H1 (cell line): ENCODE results near the gene ZFPL1. TPM values are rescaled to one million over a fixed set of nuclear protein-coding genes. Genes with fewer than 3 reads are reported as not detected.

Experiments used
- BACH1 ChIP-seq: IDR thresholded peaks from 2 replicates; pipeline ENCODE4 v1.6.1; 2012; ENCODE audit warnings: low read length, improper control_type of control experiment
- BCL11A ChIP-seq, 2 experiments: IDR thresholded peaks; one replicate each; pipeline ENCODE4 v1.6.1; 2011; ENCODE audit warnings: low read depth in 2 of 2, low read length in 2 of 2, mild to moderate bottlenecking in 2 of 2
- CHD2 ChIP-seq: IDR thresholded peaks from 2 replicates; pipeline ENCODE4 v1.6.1; 2012; ENCODE audit warnings: low read length, improper control_type of control experiment
- EP300 ChIP-seq, 2 experiments: IDR thresholded peaks; 1 replicate in 1 of 2; 2 replicates in 1 of 2; pipeline ENCODE4 v1.6.1; 2011 to 2012; ENCODE audit warnings: low read depth in 2 of 2, low read length in 2 of 2, mild to moderate bottlenecking in 2 of 2, borderline replicate concordance in 1 of 2, inconsistent platforms in 1 of 2, moderate library complexity in 1 of 2
- FOSL1 ChIP-seq: IDR thresholded peaks from 2 replicates; pipeline ENCODE4 v1.6.1; 2011; ENCODE audit warnings: mild to moderate bottlenecking, low read depth, low read length, moderate library complexity; ENCODE audit not compliant: insufficient read depth
- MAFK ChIP-seq: IDR thresholded peaks from 2 replicates; pipeline ENCODE4 v1.6.1; 2012; ENCODE audit warnings: low read depth, mild to moderate bottlenecking, improper control_type of control experiment, low read length
- polyA plus RNA-seq, 7 experiments: library from polyadenylated mRNA; depleted of rRNA in 3 of 7; stranded (reverse) in 5 of 7; unstranded in 2 of 7; fragments of >200 nt in 5 of 7; fragments of 200-250 nt in 2 of 7; gene quantifications; 1 replicate in 5 of 7; 2 replicates in 1 of 7; 4 replicates in 1 of 7; pipeline versions ENCODE4 v1.2.1 to v1.2.3, GENCODE V29; 2011 to 2013; ENCODE audit warnings: missing spikeins in 2 of 7, mixed read lengths in 2 of 7
- total RNA-seq: library from RNA; stranded (reverse); fragmentation: NEBNext Ultra II Directional; extraction: Animal tissue kit (Norgen Biotek cat#: 25700); gene quantifications from 2 replicates; pipeline ENCODE4 v1.2.1, GENCODE V29; 2021
- TF ChIP-seq, protein P1 (sequence below): fragments of 300-600 bp; sonication (generic); IDR thresholded peaks from 2 replicates; pipeline ENCODE4 v1.7.1; 2012; ENCODE audit warnings: low read length, moderate library complexity, mild to moderate bottlenecking, inconsistent platforms; ENCODE audit not compliant: insufficient replicate concordance
- TF ChIP-seq, protein P2 (sequence below), 3 experiments: IDR thresholded peaks; 1 replicate in 2 of 3; 2 replicates in 1 of 3; pipeline versions ENCODE4 v1.5.1 to v1.6.1; 2011; ENCODE audit warnings: low read length in 3 of 3, mild to moderate bottlenecking in 3 of 3, inconsistent platforms in 2 of 3, low read depth in 1 of 3, moderate library complexity in 1 of 3; ENCODE audit not compliant: insufficient read depth in 1 of 3; ENCODE audit errors: control extremely low read depth in 1 of 3

The ZFPL1 gene
- total and polyA plus RNA-seq, 2 of the 8 experiments (the other 6 are each of a cell fraction or from before 2014, with no cell fraction given): 21.5 to 76.8 TPM

DNA sequence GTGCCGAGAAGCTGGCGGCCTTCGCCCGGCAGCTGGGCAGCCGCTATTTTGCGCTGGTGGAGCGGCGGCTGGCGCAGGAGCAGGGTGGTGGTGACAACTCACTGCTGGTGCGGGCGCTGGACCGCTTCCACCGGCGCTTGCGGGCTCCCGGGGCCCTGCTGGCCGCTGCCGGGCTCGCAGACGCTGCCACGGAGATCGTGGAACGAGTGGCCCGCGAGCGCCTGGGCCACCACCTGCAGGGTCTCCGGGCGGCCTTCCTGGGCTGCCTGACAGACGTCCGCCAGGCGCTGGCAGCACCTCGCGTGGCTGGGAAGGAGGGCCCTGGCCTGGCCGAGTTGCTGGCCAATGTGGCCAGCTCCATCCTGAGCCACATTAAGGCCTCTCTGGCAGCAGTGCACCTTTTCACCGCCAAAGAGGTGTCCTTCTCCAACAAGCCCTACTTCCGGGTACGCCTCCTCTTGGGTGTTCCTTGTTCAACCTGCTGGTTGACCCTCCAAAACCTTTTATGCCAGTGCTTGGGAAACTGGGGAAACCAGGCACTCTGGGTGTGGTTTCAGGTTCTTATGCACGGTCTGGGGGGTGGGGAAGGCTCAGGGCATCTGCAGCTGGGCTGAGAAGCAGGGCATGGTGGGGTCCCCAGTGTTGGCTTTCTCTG lies 24.6 kb downstream of the ZFPL1 start (continued):
- TF ChIP-seq, protein P1, sequence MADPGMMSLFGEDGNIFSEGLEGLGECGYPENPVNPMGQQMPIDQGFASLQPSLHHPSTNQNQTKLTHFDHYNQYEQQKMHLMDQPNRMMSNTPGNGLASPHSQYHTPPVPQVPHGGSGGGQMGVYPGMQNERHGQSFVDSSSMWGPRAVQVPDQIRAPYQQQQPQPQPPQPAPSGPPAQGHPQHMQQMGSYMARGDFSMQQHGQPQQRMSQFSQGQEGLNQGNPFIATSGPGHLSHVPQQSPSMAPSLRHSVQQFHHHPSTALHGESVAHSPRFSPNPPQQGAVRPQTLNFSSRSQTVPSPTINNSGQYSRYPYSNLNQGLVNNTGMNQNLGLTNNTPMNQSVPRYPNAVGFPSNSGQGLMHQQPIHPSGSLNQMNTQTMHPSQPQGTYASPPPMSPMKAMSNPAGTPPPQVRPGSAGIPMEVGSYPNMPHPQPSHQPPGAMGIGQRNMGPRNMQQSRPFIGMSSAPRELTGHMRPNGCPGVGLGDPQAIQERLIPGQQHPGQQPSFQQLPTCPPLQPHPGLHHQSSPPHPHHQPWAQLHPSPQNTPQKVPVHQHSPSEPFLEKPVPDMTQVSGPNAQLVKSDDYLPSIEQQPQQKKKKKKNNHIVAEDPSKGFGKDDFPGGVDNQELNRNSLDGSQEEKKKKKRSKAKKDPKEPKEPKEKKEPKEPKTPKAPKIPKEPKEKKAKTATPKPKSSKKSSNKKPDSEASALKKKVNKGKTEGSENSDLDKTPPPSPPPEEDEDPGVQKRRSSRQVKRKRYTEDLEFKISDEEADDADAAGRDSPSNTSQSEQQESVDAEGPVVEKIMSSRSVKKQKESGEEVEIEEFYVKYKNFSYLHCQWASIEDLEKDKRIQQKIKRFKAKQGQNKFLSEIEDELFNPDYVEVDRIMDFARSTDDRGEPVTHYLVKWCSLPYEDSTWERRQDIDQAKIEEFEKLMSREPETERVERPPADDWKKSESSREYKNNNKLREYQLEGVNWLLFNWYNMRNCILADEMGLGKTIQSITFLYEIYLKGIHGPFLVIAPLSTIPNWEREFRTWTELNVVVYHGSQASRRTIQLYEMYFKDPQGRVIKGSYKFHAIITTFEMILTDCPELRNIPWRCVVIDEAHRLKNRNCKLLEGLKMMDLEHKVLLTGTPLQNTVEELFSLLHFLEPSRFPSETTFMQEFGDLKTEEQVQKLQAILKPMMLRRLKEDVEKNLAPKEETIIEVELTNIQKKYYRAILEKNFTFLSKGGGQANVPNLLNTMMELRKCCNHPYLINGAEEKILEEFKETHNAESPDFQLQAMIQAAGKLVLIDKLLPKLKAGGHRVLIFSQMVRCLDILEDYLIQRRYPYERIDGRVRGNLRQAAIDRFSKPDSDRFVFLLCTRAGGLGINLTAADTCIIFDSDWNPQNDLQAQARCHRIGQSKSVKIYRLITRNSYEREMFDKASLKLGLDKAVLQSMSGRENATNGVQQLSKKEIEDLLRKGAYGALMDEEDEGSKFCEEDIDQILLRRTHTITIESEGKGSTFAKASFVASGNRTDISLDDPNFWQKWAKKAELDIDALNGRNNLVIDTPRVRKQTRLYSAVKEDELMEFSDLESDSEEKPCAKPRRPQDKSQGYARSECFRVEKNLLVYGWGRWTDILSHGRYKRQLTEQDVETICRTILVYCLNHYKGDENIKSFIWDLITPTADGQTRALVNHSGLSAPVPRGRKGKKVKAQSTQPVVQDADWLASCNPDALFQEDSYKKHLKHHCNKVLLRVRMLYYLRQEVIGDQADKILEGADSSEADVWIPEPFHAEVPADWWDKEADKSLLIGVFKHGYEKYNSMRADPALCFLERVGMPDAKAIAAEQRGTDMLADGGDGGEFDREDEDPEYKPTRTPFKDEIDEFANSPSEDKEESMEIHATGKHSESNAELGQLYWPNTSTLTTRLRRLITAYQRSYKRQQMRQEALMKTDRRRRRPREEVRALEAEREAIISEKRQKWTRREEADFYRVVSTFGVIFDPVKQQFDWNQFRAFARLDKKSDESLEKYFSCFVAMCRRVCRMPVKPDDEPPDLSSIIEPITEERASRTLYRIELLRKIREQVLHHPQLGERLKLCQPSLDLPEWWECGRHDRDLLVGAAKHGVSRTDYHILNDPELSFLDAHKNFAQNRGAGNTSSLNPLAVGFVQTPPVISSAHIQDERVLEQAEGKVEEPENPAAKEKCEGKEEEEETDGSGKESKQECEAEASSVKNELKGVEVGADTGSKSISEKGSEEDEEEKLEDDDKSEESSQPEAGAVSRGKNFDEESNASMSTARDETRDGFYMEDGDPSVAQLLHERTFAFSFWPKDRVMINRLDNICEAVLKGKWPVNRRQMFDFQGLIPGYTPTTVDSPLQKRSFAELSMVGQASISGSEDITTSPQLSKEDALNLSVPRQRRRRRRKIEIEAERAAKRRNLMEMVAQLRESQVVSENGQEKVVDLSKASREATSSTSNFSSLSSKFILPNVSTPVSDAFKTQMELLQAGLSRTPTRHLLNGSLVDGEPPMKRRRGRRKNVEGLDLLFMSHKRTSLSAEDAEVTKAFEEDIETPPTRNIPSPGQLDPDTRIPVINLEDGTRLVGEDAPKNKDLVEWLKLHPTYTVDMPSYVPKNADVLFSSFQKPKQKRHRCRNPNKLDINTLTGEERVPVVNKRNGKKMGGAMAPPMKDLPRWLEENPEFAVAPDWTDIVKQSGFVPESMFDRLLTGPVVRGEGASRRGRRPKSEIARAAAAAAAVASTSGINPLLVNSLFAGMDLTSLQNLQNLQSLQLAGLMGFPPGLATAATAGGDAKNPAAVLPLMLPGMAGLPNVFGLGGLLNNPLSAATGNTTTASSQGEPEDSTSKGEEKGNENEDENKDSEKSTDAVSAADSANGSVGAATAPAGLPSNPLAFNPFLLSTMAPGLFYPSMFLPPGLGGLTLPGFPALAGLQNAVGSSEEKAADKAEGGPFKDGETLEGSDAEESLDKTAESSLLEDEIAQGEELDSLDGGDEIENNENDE: no peak
- TF ChIP-seq MAFK: no peak
- no peak for TF ChIP-seq CHD2
- TF ChIP-seq FOSL1: no peak
- TF ChIP-seq BCL11A (IDR thresholded peaks at IDR 0.05; ENCODE audit: low read depth in 2 of 2, low read length in 2 of 2): no peak
- TF ChIP-seq, protein P2, sequence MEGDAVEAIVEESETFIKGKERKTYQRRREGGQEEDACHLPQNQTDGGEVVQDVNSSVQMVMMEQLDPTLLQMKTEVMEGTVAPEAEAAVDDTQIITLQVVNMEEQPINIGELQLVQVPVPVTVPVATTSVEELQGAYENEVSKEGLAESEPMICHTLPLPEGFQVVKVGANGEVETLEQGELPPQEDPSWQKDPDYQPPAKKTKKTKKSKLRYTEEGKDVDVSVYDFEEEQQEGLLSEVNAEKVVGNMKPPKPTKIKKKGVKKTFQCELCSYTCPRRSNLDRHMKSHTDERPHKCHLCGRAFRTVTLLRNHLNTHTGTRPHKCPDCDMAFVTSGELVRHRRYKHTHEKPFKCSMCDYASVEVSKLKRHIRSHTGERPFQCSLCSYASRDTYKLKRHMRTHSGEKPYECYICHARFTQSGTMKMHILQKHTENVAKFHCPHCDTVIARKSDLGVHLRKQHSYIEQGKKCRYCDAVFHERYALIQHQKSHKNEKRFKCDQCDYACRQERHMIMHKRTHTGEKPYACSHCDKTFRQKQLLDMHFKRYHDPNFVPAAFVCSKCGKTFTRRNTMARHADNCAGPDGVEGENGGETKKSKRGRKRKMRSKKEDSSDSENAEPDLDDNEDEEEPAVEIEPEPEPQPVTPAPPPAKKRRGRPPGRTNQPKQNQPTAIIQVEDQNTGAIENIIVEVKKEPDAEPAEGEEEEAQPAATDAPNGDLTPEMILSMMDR (IDR thresholded peaks at IDR 0.05; ENCODE audit: control extremely low read depth in 1 of 3, insufficient read depth in 1 of 3, low read depth in 1 of 3, low read length in 3 of 3): no peak
- no peak for TF ChIP-seq EP300 (IDR thresholded peaks at IDR 0.05; ENCODE audit: borderline replicate concordance in 1 of 2, low read depth in 2 of 2, low read length in 2 of 2)
- no peak for TF ChIP-seq BACH1
